ENCODE measurements around the gene AKNA.

The AKNA gene

GRCh38 chr9:114408645-114409044 lies 20.9 kb upstream of the AKNA start:
- no peak overlapping the region for H3K27ac ChIP-seq
- no peak for TF ChIP-seq CTCF (conservative IDR thresholded peaks at IDR 0.05)

GRCh38 chr9:114407889-114408288 lies 20.1 kb upstream of the AKNA start:
- H3K27ac ChIP-seq, result no peak overlapping the region
- no peak for TF ChIP-seq CTCF (conservative IDR thresholded peaks at IDR 0.05)

GRCh38 chr9:114406441-114406840 lies 18.7 kb upstream of the AKNA start:
- no peak overlapping the region; the same call in 1 of the 2 replicates for H3K27ac ChIP-seq

GRCh38 chr9:114405294-114406034 lies 17.7 kb upstream of the AKNA start:
- no peak overlapping the region; the same call in 1 of the 2 replicates for H3K27ac ChIP-seq
- peak; percentile 92 for TF ChIP-seq CTCF (conservative IDR thresholded peaks at IDR 0.05)

More at GRCh38 chr9:114406441-114406840, 18.7 kb upstream of the AKNA start:
- TF ChIP-seq CTCF (conservative IDR thresholded peaks at IDR 0.05), result no peak

GRCh38 chr9:114404531-114404930 lies 16.7 kb upstream of the AKNA start:
- no peak for TF ChIP-seq CTCF (conservative IDR thresholded peaks at IDR 0.05)
- no peak overlapping the region for H3K27ac ChIP-seq

- no peak overlapping the region for H3K27ac ChIP-seq
- TF ChIP-seq CTCF (conservative IDR thresholded peaks at IDR 0.05), result no peak
Measured at GRCh38 chr9:114403153-114403756, 15.5 kb upstream of the AKNA start.

- TF ChIP-seq CTCF (conservative IDR thresholded peaks at IDR 0.05), result no peak
- peak overlapping the region; percentile 35 for H3K27ac ChIP-seq
Measured at GRCh38 chr9:114401344-114401743, 13.6 kb upstream of the AKNA start.
